Small intestine (tissue), 7 donors: ENCODE measurements around the gene HK2. TPM values are rescaled to one million over a fixed set of nuclear protein-coding genes. Genes with fewer than 3 reads are reported as not detected.
"Not testable (repeated sequence)": the region's sequence is repeated elsewhere in the genome, so short reads cannot be mapped to it uniquely, and the experiment has no call there.

Experiments used
- DNase-seq, 2 donors: peaks; one replicate each; pipeline versions ENCODE4 v3.0.0 to v3.0.0-alpha.2; 2013
- FAIRE-seq: peaks from 2 replicates; lab custom pipeline; 2012; peaks lifted over from hg19 to GRCh38; lab: Jason Lieb, UNC
- H3K27ac ChIP-seq, 3 donors: one replicate each; pipeline ENCODE4 v1.5.1; 2013; ENCODE audit warnings: low read length in 2 of 3, mild to moderate bottlenecking in 2 of 3, control low read depth in 1 of 3, inconsistent platforms in 1 of 3, low read depth in 1 of 3, moderate library complexity in 1 of 3
- H3K27me3 ChIP-seq, 3 donors: one replicate each; pipeline ENCODE4 v1.6.1; 2013; ENCODE audit warnings: low read length in 3 of 3, inconsistent platforms in 1 of 3; ENCODE audit not compliant: control insufficient read depth in 3 of 3, insufficient read depth in 3 of 3
- H3K36me3 ChIP-seq, 3 donors: one replicate each; pipeline ENCODE4 v1.6.1; 2013; ENCODE audit warnings: low read length in 3 of 3, inconsistent platforms in 1 of 3, low read depth in 1 of 3, mild to moderate bottlenecking in 1 of 3, moderate library complexity in 1 of 3; ENCODE audit not compliant: control insufficient read depth in 3 of 3, insufficient read depth in 2 of 3
- H3K4me1 ChIP-seq, 3 donors: one replicate each; pipeline ENCODE4 v1.6.1; 2013; ENCODE audit warnings: low read length in 2 of 3, inconsistent platforms in 1 of 3, low read depth in 1 of 3, mild to moderate bottlenecking in 1 of 3, moderate library complexity in 1 of 3; ENCODE audit not compliant: control insufficient read depth in 3 of 3, insufficient read depth in 2 of 3
- H3K4me3 ChIP-seq, 3 donors: one replicate each; pipeline ENCODE4 v1.5.1; 2013; ENCODE audit warnings: low read length in 3 of 3, control low read depth in 1 of 3, inconsistent platforms in 1 of 3, low read depth in 1 of 3, mild to moderate bottlenecking in 1 of 3, moderate library complexity in 1 of 3
- H3K9me3 ChIP-seq, 2 donors: one replicate each; pipeline ENCODE4 v1.6.1; 2013; ENCODE audit warnings: low read depth in 1 of 2, low read length in 1 of 2; ENCODE audit not compliant: control insufficient read depth in 2 of 2, insufficient read depth in 1 of 2
- WGBS, 3 donors: extraction: QIAGEN DNeasy Blood & Tissue Kit; methylation state at CpG; one replicate each; pipeline ENCODE4 v1.1.7; 2013; 5-methylcytosine and 5-hydroxymethylcytosine counted together
- polyA plus RNA-seq, 4 donors: library from polyadenylated mRNA; stranded (reverse) in 3 of 4; unstranded in 1 of 4; fragments of 200-250 nt in 3 of 4; fragments of 120-200 nt in 1 of 4; gene quantifications; one replicate each; pipeline versions ENCODE4 v1.2.1 to v1.2.3, GENCODE V29; 2013
- donor health status: healthy with polysubstance abuse.
- donor health status: control.
- donor health status: control.
- donor health status: Bipolar disorder and iron deficiency.
- donor health status: healthy.

The HK2 gene
- polyA plus RNA-seq, 4 donors = 2.2 to 7.3 (median 3.7) TPM

DNA sequence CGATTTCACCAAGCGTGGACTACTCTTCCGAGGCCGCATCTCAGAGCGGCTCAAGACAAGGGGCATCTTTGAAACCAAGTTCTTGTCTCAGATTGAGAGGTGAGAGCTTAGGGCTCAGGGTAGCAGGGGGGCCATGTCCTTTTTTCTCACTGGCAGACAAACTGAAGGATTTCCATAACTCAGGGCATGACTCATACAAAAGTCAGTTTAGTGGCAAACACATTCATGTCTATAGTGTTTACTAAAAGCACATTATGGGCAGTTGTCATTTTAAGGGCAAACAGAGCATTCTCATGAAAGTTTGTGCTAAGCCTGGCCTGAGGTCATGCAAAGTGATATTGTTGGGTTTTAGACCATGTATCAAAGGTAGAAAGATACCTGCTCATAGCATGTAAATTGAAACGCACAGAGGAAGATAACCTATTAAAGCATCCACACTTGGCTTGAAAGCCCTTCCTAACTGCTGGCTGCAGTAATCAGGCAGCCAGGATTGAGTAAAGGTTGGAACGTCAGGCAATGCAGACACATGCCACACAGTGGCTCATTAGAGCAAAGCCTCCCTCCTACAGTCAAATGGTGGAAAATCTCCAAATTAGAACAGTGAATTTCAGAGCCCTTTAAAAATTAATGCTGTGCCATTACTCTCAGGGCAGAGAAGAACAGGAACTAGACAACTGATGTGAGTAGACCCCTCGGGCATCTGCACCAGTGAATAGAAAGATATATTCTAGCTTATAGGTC lies 54.2 kb downstream of the HK2 start:
- Histone ChIP-seq H3K27me3 (peaks cover 0 to 4% (median 0%) of the 10 kb centered on the region in 3 donors), H3K36me3 (peaks cover 0 to 12% (median 0%) of the 10 kb centered on the region in 3 donors), H3K4me3 (no peak overlapping the region), H3K9me3 (no peaks in the 10 kb centered on the region), H3K4me1 (no peaks in the 10 kb centered on the region), H3K27ac (no peak overlapping the region)
- WGBS, 3 donors = 79 to 91% (median 83%) methylated on average over 8 of the region's 8 CpGs
- no peak for FAIRE-seq
- DNase-seq = no peak

DNA sequence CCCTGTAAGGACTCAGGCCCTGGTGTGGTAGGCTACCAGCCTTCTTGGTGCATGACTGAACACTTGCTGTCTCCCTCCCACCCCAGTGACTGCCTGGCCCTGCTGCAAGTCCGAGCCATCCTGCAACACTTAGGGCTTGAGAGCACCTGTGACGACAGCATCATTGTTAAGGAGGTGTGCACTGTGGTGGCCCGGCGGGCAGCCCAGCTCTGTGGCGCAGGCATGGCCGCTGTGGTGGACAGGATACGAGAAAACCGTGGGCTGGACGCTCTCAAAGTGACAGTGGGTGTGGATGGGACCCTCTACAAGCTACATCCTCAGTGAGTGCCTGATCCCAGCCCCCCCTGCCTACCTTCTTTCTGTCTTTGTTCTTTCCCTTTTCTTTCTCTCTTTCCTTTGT lies 55.2 kb downstream of the HK2 start:
- no peaks in the 10 kb centered on the region for H3K9me3 ChIP-seq
- peaks cover 0 to 4% (median 0%) of the 10 kb centered on the region in 3 donors for H3K27me3 ChIP-seq
- no peak overlapping the region for H3K4me3 ChIP-seq
- 88 to 95% (median 93%) methylated on average over 9 of the region's 9 CpGs for WGBS, 3 donors
- H3K4me1 ChIP-seq = peaks cover 0 to 4% (median 0%) of the 10 kb centered on the region in 3 donors
- FAIRE-seq = no peak
- DNase-seq = no peak
- no peak overlapping the region for H3K27ac ChIP-seq
- H3K36me3 ChIP-seq = peaks cover 0 to 12% (median 0%) of the 10 kb centered on the region in 3 donors

DNA sequence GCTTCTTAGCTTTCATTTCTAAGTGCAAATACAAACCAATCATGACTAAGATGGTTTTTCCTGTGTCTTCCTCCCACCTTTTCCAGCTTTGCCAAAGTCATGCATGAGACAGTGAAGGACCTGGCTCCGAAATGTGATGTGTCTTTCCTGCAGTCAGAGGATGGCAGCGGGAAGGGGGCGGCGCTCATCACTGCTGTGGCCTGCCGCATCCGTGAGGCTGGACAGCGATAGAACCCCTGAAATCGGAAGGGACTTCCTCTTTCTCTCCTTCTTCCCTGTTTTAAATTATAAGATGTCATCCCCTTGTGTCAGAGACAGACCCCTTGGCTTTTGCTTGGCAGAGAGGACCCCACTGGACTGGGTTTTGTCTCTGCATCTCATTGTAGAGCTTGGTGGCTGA lies 56.8 kb downstream of the HK2 start:
- Histone ChIP-seq H3K27me3 (peaks cover 0 to 4% (median 0%) of the 10 kb centered on the region in 3 donors), H3K27ac (no peak overlapping the region), H3K9me3 (peaks cover 0 to 3% of the 10 kb centered on the region in 2 donors), H3K4me3 (no peak overlapping the region), H3K36me3 (peaks cover 0 to 11% (median 0%) of the 10 kb centered on the region in 3 donors), H3K4me1 (peaks cover 0 to 4% (median 0%) of the 10 kb centered on the region in 3 donors)
- 89 to 91% (median 90%) methylated on average over 8 of the region's 8 CpGs for WGBS, 3 donors
- FAIRE-seq (no peak), DNase-seq (no peak)

DNA sequence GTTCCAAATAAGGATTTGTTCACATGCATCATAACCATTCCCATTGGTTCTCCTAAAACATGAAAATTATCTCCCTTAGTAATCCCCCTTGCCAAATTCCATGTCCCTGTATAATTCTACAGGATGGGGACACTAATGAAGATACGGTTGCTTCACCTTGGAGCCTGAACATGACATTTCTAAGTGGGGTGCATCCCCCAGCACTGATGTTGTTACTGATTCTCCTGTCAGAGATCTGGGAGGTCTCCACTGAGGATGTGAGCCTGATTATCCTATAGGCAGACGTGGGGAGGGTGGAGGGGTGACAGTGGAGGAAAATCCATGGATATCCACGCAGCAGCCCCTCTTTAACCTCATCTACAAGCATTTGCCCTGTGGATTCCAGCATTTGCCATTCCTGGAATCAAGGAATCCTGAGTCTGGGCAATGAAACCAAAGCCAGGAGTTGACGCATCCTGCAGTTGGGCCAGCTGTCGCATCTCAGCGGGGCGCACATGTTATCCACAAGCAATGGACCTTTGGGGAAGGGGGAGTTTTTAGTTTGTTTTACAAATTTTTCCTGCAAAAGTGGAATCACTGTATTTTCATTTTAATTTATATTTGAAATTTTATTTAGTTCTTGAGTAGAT lies 57.3 kb downstream of the HK2 start:
- Histone ChIP-seq H3K27me3 (peaks cover 0 to 4% (median 0%) of the 10 kb centered on the region in 3 donors), H3K9me3 (peaks cover 0 to 3% of the 10 kb centered on the region in 2 donors), H3K27ac (no peak overlapping the region), H3K4me3 (no peak overlapping the region), H3K36me3 (peaks cover 0 to 11% (median 0%) of the 10 kb centered on the region in 3 donors), H3K4me1 (peaks cover 0 to 4% (median 0%) of the 10 kb centered on the region in 3 donors)
- no peak for DNase-seq
- no peak for FAIRE-seq
- 73 to 85% (median 73%) methylated on average over 7 of the region's 7 CpGs for WGBS, 3 donors

DNA sequence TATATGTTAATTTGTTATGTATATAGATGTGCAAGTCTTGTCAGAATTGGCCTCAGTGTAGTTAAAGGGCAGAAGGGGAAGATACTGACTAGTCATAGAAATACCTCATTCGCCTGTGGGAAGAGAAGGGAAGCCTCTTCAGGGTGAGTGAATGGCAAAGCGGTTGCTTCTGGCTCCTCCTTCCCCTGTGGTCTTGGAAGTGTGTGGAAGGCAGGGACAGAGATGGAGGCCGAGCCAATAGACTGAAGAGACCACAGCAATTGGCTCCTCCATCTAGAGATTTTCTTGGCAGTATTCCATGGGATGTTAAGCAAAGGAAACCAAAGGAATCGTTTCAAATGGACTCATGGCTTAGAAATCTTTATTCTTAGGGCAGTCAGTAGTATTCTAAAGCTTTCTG lies 57.9 kb downstream of the HK2 start:
- H3K4me1 ChIP-seq, FAIRE-seq, H3K9me3 ChIP-seq, DNase-seq, H3K4me3 ChIP-seq, H3K27me3 ChIP-seq, H3K27ac ChIP-seq: not testable (repeated sequence)
- WGBS, 3 donors = 67 to 81% (median 78%) methylated on average over 4 of the region's 4 CpGs
- H3K36me3 ChIP-seq = peaks cover 0 to 11% (median 0%) of the 10 kb centered on the region in 3 donors

DNA sequence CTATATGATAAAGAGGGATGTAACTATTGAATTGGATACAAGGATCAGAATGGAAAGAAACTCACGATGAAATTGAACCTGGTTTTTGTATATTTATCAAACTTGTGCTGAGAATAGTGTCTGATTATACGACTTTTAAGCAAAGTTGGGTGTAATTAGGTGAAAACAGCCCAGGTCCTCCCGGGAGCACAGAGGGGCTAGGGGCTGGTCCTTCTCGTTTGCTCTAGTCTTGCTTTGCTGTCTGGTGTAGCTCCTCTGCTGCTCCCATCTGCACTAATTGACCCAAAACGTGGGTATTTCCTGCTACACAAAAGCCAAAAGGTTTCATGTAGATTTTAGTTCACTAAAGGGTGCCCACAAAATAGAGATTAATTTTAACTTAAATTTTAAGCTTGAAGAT lies 58.7 kb downstream of the HK2 start:
- DNase-seq (no peak), FAIRE-seq (no peak)
- Histone ChIP-seq H3K4me1 (peaks cover 0 to 4% (median 0%) of the 10 kb centered on the region in 3 donors), H3K27ac (no peak overlapping the region), H3K4me3 (no peak overlapping the region), H3K9me3 (peaks cover 0 to 3% of the 10 kb centered on the region in 2 donors), H3K36me3 (peaks cover 0 to 7% (median 0%) of the 10 kb centered on the region in 3 donors), H3K27me3 (peaks cover 0 to 6% (median 0%) of the 10 kb centered on the region in 3 donors)
- 71 to 88% (median 81%) methylated on average over 5 of the region's 5 CpGs for WGBS, 3 donors

DNA sequence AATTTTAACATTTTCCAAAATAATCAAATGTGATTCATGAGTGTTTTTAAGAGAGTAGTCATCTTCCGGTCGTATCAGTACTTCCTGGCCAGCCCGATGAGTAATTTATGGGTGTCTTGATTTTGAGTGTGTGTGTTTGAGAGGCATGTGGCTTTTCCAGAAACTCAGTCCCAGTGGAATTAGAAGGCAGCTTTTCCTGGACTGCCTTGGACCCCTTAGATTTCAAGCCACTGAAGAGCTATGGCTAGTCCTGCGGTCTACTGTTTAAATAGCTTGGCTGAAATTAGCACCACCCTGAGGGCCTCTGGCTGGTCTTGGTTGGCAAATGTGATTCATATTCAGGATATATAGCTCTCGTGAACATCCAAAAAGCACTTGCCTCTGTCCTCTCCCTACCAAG lies 59.4 kb downstream of the HK2 start:
- FAIRE-seq (no peak), DNase-seq (no peak)
- Histone ChIP-seq H3K36me3 (peaks cover 0 to 4% (median 0%) of the 10 kb centered on the region in 3 donors), H3K9me3 (peaks cover 0 to 7% of the 10 kb centered on the region in 2 donors), H3K4me1 (peaks cover 0 to 4% (median 0%) of the 10 kb centered on the region in 3 donors), H3K27ac (no peak overlapping the region), H3K4me3 (no peak overlapping the region), H3K27me3 (peaks cover 0 to 6% (median 0%) of the 10 kb centered on the region in 3 donors)
- WGBS, 3 donors = 51 to 62% (median 53%) methylated on average over 5 of the region's 5 CpGs

DNA sequence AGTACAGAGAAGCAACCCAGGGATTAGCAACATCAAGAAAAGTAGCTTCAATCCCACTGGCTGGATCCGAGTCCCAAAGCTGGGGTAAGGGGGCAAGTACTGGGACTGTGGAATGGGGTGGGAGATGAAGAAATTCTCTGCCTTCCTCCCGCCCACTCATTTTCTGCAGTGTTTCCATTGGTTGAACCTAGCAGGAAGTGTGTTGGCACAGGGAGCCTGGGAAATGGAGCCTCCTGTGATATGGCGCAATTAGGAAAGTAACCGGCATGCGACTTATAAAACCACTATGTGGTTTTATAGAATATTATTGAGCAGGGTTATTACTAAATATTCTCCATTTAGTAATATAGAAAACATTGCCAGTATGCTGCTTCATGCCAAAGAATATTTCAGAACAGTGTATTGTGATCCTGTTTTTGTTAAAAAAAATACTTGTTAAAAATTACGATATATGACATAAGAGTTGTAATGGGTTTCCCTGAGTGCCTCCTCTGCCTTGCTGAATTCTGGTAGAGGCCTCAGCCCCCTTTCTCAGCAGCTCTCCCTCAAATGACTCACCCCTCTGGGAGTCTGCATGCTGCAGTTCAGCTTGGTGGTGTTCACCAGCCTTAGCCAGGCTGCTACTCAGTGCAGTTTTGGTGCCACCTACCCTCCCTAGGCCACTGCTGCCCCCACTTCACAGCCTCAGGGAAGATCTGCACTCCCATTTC lies 60.5 kb downstream of the HK2 start:
- no peak for FAIRE-seq
- DNase-seq = no peak
- Histone ChIP-seq H3K27me3 (peaks cover 0 to 6% (median 0%) of the 10 kb centered on the region in 3 donors), H3K9me3 (peaks cover 0 to 7% of the 10 kb centered on the region in 2 donors), H3K36me3 (peaks cover 0 to 4% (median 0%) of the 10 kb centered on the region in 3 donors), H3K4me3 (no peak overlapping the region), H3K4me1 (peaks cover 0 to 4% (median 0%) of the 10 kb centered on the region in 3 donors), H3K27ac (no peak overlapping the region)
- WGBS, 3 donors = 87 to 92% (median 90%) methylated on average over 6 of the region's 6 CpGs
